ENCODE measurements around the gene ZNF512. TPM values are rescaled to one million over a fixed set of nuclear protein-coding genes. Genes with fewer than 3 reads are reported as not detected.

Gene ZNF512
- total and polyA plus RNA-seq, 9 of the 15 experiments (the other 6 are each of a cell fraction or from before 2014, with no cell fraction given) = 24.7 to 101 (median 65.9) TPM

GRCh38 chr2:27582695-27583389 lies at the start of gene ZNF512 (continued):
- TF ChIP-seq E2F1 (CRISPR knock-in tag; IDR thresholded peaks at IDR 0.05) = no peak
- peak; percentile 74 for TF ChIP-seq NFYB (IDR thresholded peaks at IDR 0.05; ENCODE audit: extremely low read depth, insufficient read length)
- peak; percentile 78 for TF ChIP-seq BRD9 (IDR thresholded peaks at IDR 0.05; ENCODE audit: low read depth, partially characterized antibody)
- peak; percentile 38 for TF ChIP-seq ARID1B (IDR thresholded peaks at IDR 0.05)
- TF ChIP-seq EZH2 (IDR thresholded peaks at IDR 0.05; ENCODE audit: borderline replicate concordance, low read depth, low read length) = no peak
- no peak for TF ChIP-seq HMG20B (CRISPR knock-in tag; IDR thresholded peaks at IDR 0.05)
- TF ChIP-seq TBL1XR1 (IDR thresholded peaks at IDR 0.05; ENCODE audit: low read length in 2 of 2) = no peak
- TF ChIP-seq KAT7 (CRISPR knock-in tag; IDR thresholded peaks at IDR 0.05; ENCODE audit: borderline replicate concordance) = no peak
- peak; percentile 59; the same call in 1 of the 2 replicates for TF ChIP-seq GATAD2B (IDR thresholded peaks at IDR 0.05; ENCODE audit: borderline replicate concordance)
- TF ChIP-seq, protein P1, sequence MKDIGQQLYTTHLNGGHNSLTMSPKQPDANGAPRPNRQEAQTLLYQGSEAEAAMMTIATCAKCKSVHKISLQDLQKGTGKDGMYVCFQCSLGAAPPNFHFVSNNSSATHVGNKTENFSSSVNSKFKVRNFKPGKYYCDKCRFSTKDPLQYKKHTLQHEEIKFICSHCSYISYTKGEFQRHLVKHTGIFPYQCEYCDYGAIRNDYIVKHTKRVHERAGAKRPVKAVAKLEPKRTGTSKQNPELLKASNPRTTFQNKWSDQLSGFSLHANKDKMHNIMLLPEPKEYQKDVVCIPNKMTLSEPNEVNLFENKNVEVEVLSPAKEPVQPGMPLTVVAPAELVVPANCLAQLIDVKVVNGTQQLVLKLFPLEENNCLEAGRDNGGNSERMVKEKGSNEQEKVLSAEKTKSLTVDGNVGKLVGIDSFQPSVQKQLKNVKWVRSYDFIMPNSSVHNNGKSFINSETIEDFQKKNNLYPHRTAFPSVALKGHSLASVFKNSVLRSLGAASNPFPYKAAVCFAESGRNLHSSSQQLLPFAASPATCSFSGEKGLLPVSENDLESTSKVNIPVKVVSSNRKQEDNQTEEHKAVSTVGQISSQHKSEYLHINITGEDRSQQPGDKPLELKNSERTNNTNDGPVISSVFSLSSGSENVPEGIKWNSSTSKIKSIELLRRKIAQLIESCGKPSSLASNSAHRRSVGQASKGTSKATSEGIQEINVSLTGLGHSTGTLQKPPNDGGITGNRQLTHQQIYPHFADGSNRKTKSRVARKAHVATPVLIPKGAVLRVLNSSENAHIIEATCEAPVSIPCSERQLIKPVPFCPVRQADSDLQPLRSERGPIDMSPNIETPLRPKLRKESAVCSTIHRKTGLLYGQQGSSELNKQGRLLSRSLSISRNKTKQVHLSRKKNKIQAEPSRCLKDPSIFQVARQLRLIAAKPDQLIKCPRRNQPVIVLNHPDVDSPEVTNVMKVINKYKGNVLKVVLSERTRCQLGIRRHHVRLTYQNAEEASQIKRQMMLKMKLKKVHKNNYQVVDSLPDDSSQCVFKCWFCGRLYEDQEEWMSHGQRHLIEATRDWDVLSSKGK (CRISPR knock-in tag; IDR thresholded peaks at IDR 0.05) = no peak
- TF ChIP-seq ZNF512 (tag; IDR thresholded peaks at IDR 0.05) = peak; percentile 87; the same call in 1 of the 2 replicates
- peak; percentile 95 for TF ChIP-seq CBFA2T2 (conservative IDR thresholded peaks at IDR 0.05)
- TF ChIP-seq PHB2 (IDR thresholded peaks at IDR 0.05; ENCODE audit: low read depth) = 0 out of 2 replicates have a peak, but pooled peaks have one; percentile 13
- TF ChIP-seq ZBTB17 (CRISPR knock-in tag; IDR thresholded peaks at IDR 0.05) = peak; percentile 24; the same call in 1 of the 2 replicates
- TF ChIP-seq ZNF766 (CRISPR knock-in tag; conservative IDR thresholded peaks at IDR 0.05) = no peak
- TF ChIP-seq CC2D1A (IDR thresholded peaks at IDR 0.05) = no peak
- peak; percentile 96 for TF ChIP-seq BHLHE40 (IDR thresholded peaks at IDR 0.05; ENCODE audit: low read length)
- no peak for TF ChIP-seq HNRNPL (IDR thresholded peaks at IDR 0.05; ENCODE audit: low read depth, low read length)
- no peak for TF ChIP-seq CREBBP (IDR thresholded peaks at IDR 0.05; ENCODE audit: low read depth, low read length)
- TF ChIP-seq ELK3 (CRISPR knock-in tag; IDR thresholded peaks at IDR 0.05) = no peak
- peak; percentile 89 for TF ChIP-seq L3MBTL2 (IDR thresholded peaks at IDR 0.05)

All from K562 (cell line).